HG03469 (cell line): ENCODE measurements around the gene ART1.

Experiments used
- ATAC-seq: cut with Tn5 transposase; IDR thresholded peaks from one replicate; pipeline ENCODE4 v1.9.1; 2021; ENCODE audit warnings: mild to moderate bottlenecking, moderate library complexity, moderate number of reproducible peaks; ENCODE audit not compliant: unreplicated experiment

ART1 gene

DNA sequence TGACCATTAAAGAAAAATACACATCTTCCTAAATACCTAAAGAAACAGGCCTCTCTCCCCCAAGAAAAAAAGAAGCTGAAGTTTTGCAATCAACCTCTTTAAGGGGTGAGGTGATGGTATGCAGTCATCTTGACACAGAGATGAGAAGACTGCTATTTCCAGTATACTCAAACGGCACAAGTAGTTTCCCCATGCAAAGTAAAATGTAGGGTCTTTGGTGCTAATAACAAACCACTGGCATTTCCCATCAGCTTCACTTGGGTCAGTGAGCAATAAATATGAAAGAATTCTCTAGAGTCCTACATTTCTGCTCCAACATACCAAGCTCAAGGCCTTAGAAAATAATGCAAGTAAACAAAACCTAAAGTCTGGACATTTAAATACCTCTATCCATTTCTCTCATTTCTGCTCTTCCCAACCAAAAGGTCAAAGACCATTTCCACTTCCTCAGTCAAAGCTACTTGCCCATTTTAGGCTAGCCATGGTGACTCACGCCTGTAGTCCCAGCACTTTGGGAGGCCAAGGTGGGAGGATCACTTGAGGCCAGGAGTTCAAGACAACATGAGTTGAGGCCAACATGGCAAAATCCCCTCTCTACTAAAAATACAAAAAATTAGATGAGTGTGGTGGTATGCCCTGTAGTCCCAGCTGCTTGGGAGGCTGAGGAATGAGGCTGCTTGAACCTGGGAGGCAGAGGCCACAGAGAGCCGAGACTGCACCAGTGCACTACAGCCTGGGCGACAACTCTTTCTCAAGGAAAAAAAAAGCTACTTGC is 65.7 kb downstream of the ART1 start:
- no peak for ATAC-seq

GRCh38 chr11:3712274-3712673 is 67.3 kb downstream of the ART1 start:
- ATAC-seq = no peak
